K562 (cell line): ENCODE data around the gene ICE2. TPM values are rescaled to one million over a fixed set of nuclear protein-coding genes. Genes with fewer than 3 reads are reported as not detected.

ENCODE experiments used
- ATAC-seq: fragments of 200-7000 bp; cut with Tn5 transposase; 3 replicates; pipeline ENCODE4 v1.9.1; 2020; ENCODE audit warnings: moderate library complexity
- BruUV-seq: library from RNA; stranded (reverse); fragments of 400-500 nt; replicated peaks from 2 replicates; lab custom pipeline; 2021; lab: Mats Ljungman, UMichigan
- CTCF ChIA-PET: fragments of 300-600 bp; formaldehyde crosslinking; extraction: SDS; loops from one replicate; lab custom pipeline; 2021; ENCODE audit warnings: low intra/inter-chr PET ratio; lab: Yijun Ruan, JAX
- POLR2A ChIA-PET: fragments of 300-600, 350-650 bp; sonication (Branson Sonifier 250); formaldehyde crosslinking; extraction: SDS; loops from one replicate; lab custom pipeline; 2021; ENCODE audit warnings: antibody characterized with exemption, inconsistent platforms; lab: Yijun Ruan, JAX
- DNase-seq, 4 experiments: peaks; one replicate each; pipeline versions ENCODE4 v3.0.0 to v3.0.0-alpha.2; 2011 to 2018; ENCODE audit warnings: low spot score in 3 of 4, mixed read lengths in 3 of 4; ENCODE audit errors: extremely low read depth in 1 of 4
- FAIRE-seq: peaks from 2 replicates; lab custom pipeline; 2011; peaks lifted over from hg19 to GRCh38; lab: Jason Lieb, UNC
- H2AFZ ChIP-seq: 2 replicates; pipeline ENCODE4 v1.6.0; 2011; ENCODE audit warnings: low read depth, low read length, control low read depth, inconsistent platforms
- H3K27ac ChIP-seq: fragments of 200-600 bp; 3 replicates; pipeline ENCODE4 v1.8.0; 2011; ENCODE audit warnings: low read depth, mild to moderate bottlenecking, control low read depth, inconsistent platforms, low read length, moderate library complexity, mixed read lengths; ENCODE audit errors: extremely low read depth
- H3K27me3 ChIP-seq, 2 experiments: fragments of 300-600 bp in 1 of 2; 2 replicates in 1 of 2; 3 replicates in 1 of 2; pipeline versions ENCODE4 v1.6.0 to v1.8.0; 2011; ENCODE audit warnings: inconsistent platforms in 2 of 2, low read length in 2 of 2, mild to moderate bottlenecking in 1 of 2, mixed read lengths in 1 of 2, moderate library complexity in 1 of 2; ENCODE audit not compliant: control insufficient read depth in 2 of 2, insufficient read depth in 2 of 2
- H3K36me3 ChIP-seq: fragments of 300-600 bp; 3 replicates; pipeline ENCODE4 v1.8.0; 2011; ENCODE audit warnings: mild to moderate bottlenecking, low read length, inconsistent platforms; ENCODE audit not compliant: control insufficient read depth, insufficient read depth
- H3K4me1 ChIP-seq, 2 experiments: fragments of 200-600 bp in 1 of 2; replicated peaks in 1 of 2; 2 replicates in 1 of 2; 3 replicates in 1 of 2; pipeline versions ENCODE4 v1.5.1 to v1.8.0; 2011; ENCODE audit warnings: inconsistent platforms in 2 of 2, low read length in 2 of 2, mild to moderate bottlenecking in 1 of 2, mixed read lengths in 1 of 2, moderate library complexity in 1 of 2; ENCODE audit not compliant: control insufficient read depth in 2 of 2, insufficient read depth in 2 of 2
- H3K4me2 ChIP-seq: 2 replicates; pipeline ENCODE4 v1.6.1; 2011; ENCODE audit warnings: low read length, control low read depth, inconsistent platforms, mixed read lengths; ENCODE audit not compliant: insufficient read depth
- H3K4me3 ChIP-seq: fragments of 200-600 bp; sonication (generic), shearing (Covaris generic); 2 replicates; pipeline ENCODE4 v1.5.1; 2016; ENCODE audit warnings: control low read depth, inconsistent platforms
- H3K79me2 ChIP-seq: fragments of 200-600 bp; 3 replicates; pipeline ENCODE4 v1.8.0; 2011; ENCODE audit warnings: low read length, inconsistent platforms; ENCODE audit not compliant: control insufficient read depth, insufficient read depth
- H3K9ac ChIP-seq, 2 experiments: 2 replicates each; pipeline versions ENCODE4 v1.6.0 to v1.6.1; 2011; ENCODE audit warnings: low read depth in 2 of 2, low read length in 2 of 2, control low read depth in 1 of 2, inconsistent platforms in 1 of 2, mild to moderate bottlenecking in 1 of 2, mixed read lengths in 1 of 2; ENCODE audit not compliant: insufficient read depth in 1 of 2
- H3K9me1 ChIP-seq: one replicate; pipeline ENCODE4 v1.6.0; 2011; ENCODE audit warnings: inconsistent platforms, mild to moderate bottlenecking, low read length, moderate library complexity; ENCODE audit not compliant: control insufficient read depth, insufficient read depth
- H3K9me3 ChIP-seq: replicated peaks from 2 replicates; pipeline ENCODE4 v1.5.1; 2011; ENCODE audit warnings: low read depth, low read length, inconsistent platforms; ENCODE audit not compliant: control insufficient read depth, insufficient read depth
- H4K20me1 ChIP-seq: replicated peaks from 2 replicates; pipeline ENCODE4 v1.6.1; 2011; ENCODE audit warnings: low read length, inconsistent platforms, mixed read lengths; ENCODE audit not compliant: control insufficient read depth, insufficient read depth
- CBFA2T3 ChIP-seq: fragments of 450-650 bp; IDR thresholded peaks from 2 replicates; pipeline ENCODE4 v1.6.1; 2017
- CBX5 ChIP-seq: IDR thresholded peaks from 2 replicates; pipeline ENCODE4 v1.6.1; 2014; ENCODE audit warnings: low read depth, borderline replicate concordance
- FOXK1 ChIP-seq: sonication (generic); formaldehyde crosslinking; IDR thresholded peaks from 2 replicates; pipeline ENCODE4 v1.8.0; 2022; ENCODE audit warnings: missing genetic modification reagents, mild to moderate bottlenecking, borderline replicate concordance
- GABPA ChIP-seq: fragments of 200-800 bp; sonication (Bioruptor generic); conservative IDR thresholded peaks from 2 replicates; pipeline ENCODE4 v1.6.1; 2016; ENCODE audit warnings: low read depth, missing genetic modification characterization, missing compliant biosample characterization
- NR1H2 ChIP-seq: sonication (generic); formaldehyde crosslinking; IDR thresholded peaks from 2 replicates; pipeline ENCODE4 v1.4.0; 2020; ENCODE audit warnings: mild to moderate bottlenecking, missing genetic modification reagents
- ZNF143 ChIP-seq: sonication (generic); formaldehyde crosslinking; IDR thresholded peaks from 2 replicates; pipeline ENCODE4 v1.9.0; 2022; ENCODE audit warnings: mild to moderate bottlenecking, missing genetic modification reagents
- WGBS: fragments of 100-300 bp; shearing (Covaris generic); methylation state at CpG from one replicate; pipeline ENCODE4 v1.1.6; 2016; ENCODE audit warnings: low coverage, mixed read lengths; ENCODE audit not compliant: insufficient coverage; ENCODE audit errors: missing lambda C conversion rate; 5-methylcytosine and 5-hydroxymethylcytosine counted together
- in situ Hi-C: fragments of 300-500 bp; cut with MboI; formaldehyde crosslinking; loops from 4 replicates; pipeline ENCODE4 v1.15.0; 2018; ENCODE audit warnings: inconsistent platforms, mixed read lengths
- intact Hi-C: fragments of 100-400 bp; cut with micrococcal nuclease; formaldehyde crosslinking; loops from 2 replicates; pipeline ENCODE4 v1.14.2; 2022
- polyA plus RNA-seq, 8 experiments: library from polyadenylated mRNA; depleted of rRNA in 4 of 8; stranded (reverse) in 5 of 8; unstranded in 3 of 8; fragments of >200 nt; fragmentation: Nextera tagmentation in 2 of 8; fragmentation: Illumina TruSeq in 1 of 8; extraction: Ambion mirVana in 2 of 8; extraction: Trizol in 1 of 8; gene quantifications; 2 replicates each; pipeline versions ENCODE4 v1.2.1 to v1.2.3, GENCODE V29; 2011 to 2014; ENCODE audit warnings: inconsistent platforms in 1 of 8, missing spikeins in 1 of 8
- small RNA-seq: library from RNA; depleted of rRNA; stranded (forward); fragments of <200 nt; gene quantifications from one replicate; pipeline ENCODE3, GENCODE V24; 2014
- total RNA-seq, 7 experiments: library from RNA; depleted of rRNA in 6 of 7; stranded (reverse); fragments of >200 nt in 6 of 7; fragmentation: Illumina TruSeq in 2 of 7; extraction: Trizol in 2 of 7; gene quantifications; 2 replicates each; pipeline versions ENCODE4 v1.2.1 to v1.2.3, GENCODE V29; 2011 to 2021; ENCODE audit warnings: low replicate concordance in 1 of 7
- TF ChIP-seq, protein P1 (sequence below): fragments of 450-650 bp; formaldehyde crosslinking; IDR thresholded peaks from 2 replicates; pipeline ENCODE4 v1.4.0; 2022; ENCODE audit warnings: missing genetic modification characterization
- TF ChIP-seq, protein P2 (sequence below): sonication (generic); formaldehyde crosslinking; IDR thresholded peaks from 2 replicates; pipeline ENCODE4 v1.8.1; 2023; ENCODE audit warnings: mild to moderate bottlenecking, missing genetic modification reagents

ICE2 gene
- total and polyA plus RNA-seq, 9 of the 15 experiments (the other 6 are each of a cell fraction or from before 2014, with no cell fraction given): 21.8 to 87.9 (median 58.1) TPM

DNA sequence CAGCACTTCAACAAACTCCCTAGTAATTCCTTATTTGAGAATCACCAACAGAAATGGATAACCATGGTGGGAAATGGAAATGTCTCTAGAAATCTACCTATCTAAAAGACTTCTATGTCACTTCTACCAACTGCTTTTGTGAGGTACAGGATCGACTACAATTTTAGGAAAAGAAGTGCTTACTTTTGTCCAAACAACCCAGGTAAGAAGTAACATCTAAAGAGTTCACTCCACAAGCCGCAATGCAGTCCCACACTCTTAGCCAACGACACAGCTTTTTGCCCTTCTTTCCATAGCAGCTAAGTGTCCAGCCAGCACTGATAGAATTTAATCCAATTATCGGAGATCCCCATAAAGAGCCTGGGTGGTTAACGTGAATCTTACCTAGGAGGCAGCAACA, 109.2 kb downstream of the ICE2 start:
- no peak overlapping the region for H3K4me2 ChIP-seq
- DNase-seq (no peak), ATAC-seq (no peak), FAIRE-seq (no peak)
- 73% methylated on average over 5 of the region's 5 CpGs for WGBS
- H3K9ac ChIP-seq: no peak overlapping the region
- H3K9me3 ChIP-seq: no peaks in the 10 kb centered on the region
- peaks cover 3% of the 10 kb centered on the region for H3K79me2 ChIP-seq
- no peak overlapping the region for H3K4me3 ChIP-seq
- BruUV-seq: TSS peak; percentile 10
- ChIA-PET CTCF (interaction anchor here (0.6 kb wide), 1 partner anchor 542 kb away, joined by 3 read pairs; no protein-coding TSS in a partner anchor), POLR2A (no interaction called here)
- H2AFZ ChIP-seq: no peak overlapping the region
- H3K27ac ChIP-seq: no peak overlapping the region
- in situ Hi-C loops (no loop called here), intact Hi-C loops (no loop called here)
- TF ChIP-seq GABPA (no peak), CBFA2T3 (no peak), CBX5 (no peak), NR1H2 (CRISPR knock-in tag) (no peak), ZNF143 (CRISPR knock-in tag) (no peak), FOXK1 (CRISPR knock-in tag) (no peak)
- TF ChIP-seq, protein P1, sequence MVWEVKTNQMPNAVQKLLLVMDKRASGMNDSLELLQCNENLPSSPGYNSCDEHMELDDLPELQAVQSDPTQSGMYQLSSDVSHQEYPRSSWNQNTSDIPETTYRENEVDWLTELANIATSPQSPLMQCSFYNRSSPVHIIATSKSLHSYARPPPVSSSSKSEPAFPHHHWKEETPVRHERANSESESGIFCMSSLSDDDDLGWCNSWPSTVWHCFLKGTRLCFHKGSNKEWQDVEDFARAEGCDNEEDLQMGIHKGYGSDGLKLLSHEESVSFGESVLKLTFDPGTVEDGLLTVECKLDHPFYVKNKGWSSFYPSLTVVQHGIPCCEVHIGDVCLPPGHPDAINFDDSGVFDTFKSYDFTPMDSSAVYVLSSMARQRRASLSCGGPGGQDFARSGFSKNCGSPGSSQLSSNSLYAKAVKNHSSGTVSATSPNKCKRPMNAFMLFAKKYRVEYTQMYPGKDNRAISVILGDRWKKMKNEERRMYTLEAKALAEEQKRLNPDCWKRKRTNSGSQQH (CRISPR knock-in tag): no peak
- TF ChIP-seq, protein P2, sequence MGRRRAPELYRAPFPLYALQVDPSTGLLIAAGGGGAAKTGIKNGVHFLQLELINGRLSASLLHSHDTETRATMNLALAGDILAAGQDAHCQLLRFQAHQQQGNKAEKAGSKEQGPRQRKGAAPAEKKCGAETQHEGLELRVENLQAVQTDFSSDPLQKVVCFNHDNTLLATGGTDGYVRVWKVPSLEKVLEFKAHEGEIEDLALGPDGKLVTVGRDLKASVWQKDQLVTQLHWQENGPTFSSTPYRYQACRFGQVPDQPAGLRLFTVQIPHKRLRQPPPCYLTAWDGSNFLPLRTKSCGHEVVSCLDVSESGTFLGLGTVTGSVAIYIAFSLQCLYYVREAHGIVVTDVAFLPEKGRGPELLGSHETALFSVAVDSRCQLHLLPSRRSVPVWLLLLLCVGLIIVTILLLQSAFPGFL (CRISPR knock-in tag): no peak
- H3K9me1 ChIP-seq: no peaks in the 10 kb centered on the region
- peaks cover 62% of the 10 kb centered on the region for H3K36me3 ChIP-seq
- no peaks in the 10 kb centered on the region for H4K20me1 ChIP-seq
- H3K4me1 ChIP-seq: no peaks in the 10 kb centered on the region; a peak in 1 of 5 replicates
- H3K27me3 ChIP-seq: no peaks in the 10 kb centered on the region

Small RNA genes lying within 50 kb of the gene (small RNA-seq; reads per million reads assigned to genes)
- not detected for gene AC087385.3

Other genes with a start within 250 kb of the ICE2 start
- 348 and 357 TPM in 2 replicates for gene ANXA2, start 81.2 kb downstream of the ICE2 start, total RNA-seq (2014; rRNA removed)
- 452 and 478 TPM in 2 replicates for gene ANXA2, start 81.2 kb downstream of the ICE2 start, total RNA-seq (2014; rRNA removed; fragmentation: Illumina TruSeq; extraction: Trizol)
- gene ANXA2, start 81.2 kb downstream of the ICE2 start, total RNA-seq (2015; rRNA removed; fragmentation: Illumina TruSeq; extraction: Trizol): 361 and 377 TPM in 2 replicates
- 298 and 301 TPM in 2 replicates for gene ANXA2, start 81.2 kb downstream of the ICE2 start, total RNA-seq (2021)
- gene ANXA2, start 81.2 kb downstream of the ICE2 start, polyA plus RNA-seq (2011; rRNA removed): 505 and 549 TPM in 2 replicates
- gene ANXA2, start 81.2 kb downstream of the ICE2 start, polyA plus RNA-seq (2014; fragmentation: Illumina TruSeq; extraction: Trizol): 545 and 579 TPM in 2 replicates
- gene ANXA2, start 81.2 kb downstream of the ICE2 start, polyA plus RNA-seq (2014; fragmentation: Nextera tagmentation; extraction: Ambion mirVana): 1,000 to 10,000 TPM in 1 of 2 experiments, 100 to 1,000 TPM in 1; 826 to 1,102 TPM
- gene ANXA2, start 81.2 kb downstream of the ICE2 start, polyA plus RNA-seq (2014; rRNA removed): 451 and 471 TPM in 2 replicates